HepG2 (cell line): ENCODE data around the gene MSMP. TPM values are rescaled to one million over a fixed set of nuclear protein-coding genes. Genes with fewer than 3 reads are reported as not detected.

Experiments
- ATAC-seq: fragments of 200-7000 bp; cut with Tn5 transposase; 3 replicates; pipeline ENCODE4 v1.9.1; 2020; ENCODE audit warnings: mild to moderate bottlenecking, moderate library complexity
- BruUV-seq: library from RNA; stranded (reverse); fragments of 400-500 nt; replicated peaks from 2 replicates; lab custom pipeline; 2021; lab: Mats Ljungman, UMichigan
- CTCF ChIA-PET: fragments of 300-600 bp; formaldehyde crosslinking; extraction: SDS; loops from one replicate; lab custom pipeline; 2021; ENCODE audit warnings: low total read pairs, inconsistent platforms, low intra/inter-chr PET ratio; lab: Yijun Ruan, JAX
- POLR2A ChIA-PET: fragments of 350-600 bp; sonication (Branson Sonifier 250); formaldehyde crosslinking; loops from one replicate; lab custom pipeline; 2020; ENCODE audit warnings: antibody characterized with exemption, inconsistent platforms; lab: Yijun Ruan, JAX
- DNase-seq: peaks from one replicate; pipeline ENCODE4 v3.0.0-alpha.2; 2015; ENCODE audit warnings: low spot score
- FAIRE-seq: peaks from 3 replicates; lab custom pipeline; 2011; peaks lifted over from hg19 to GRCh38; lab: Jason Lieb, UNC
- H2AFZ ChIP-seq: one replicate; pipeline ENCODE4 v1.6.1; 2011; ENCODE audit warnings: low read length, inconsistent platforms
- H3K27ac ChIP-seq: fragments of 300-600 bp; 3 replicates; pipeline ENCODE4 v1.8.0; 2011; ENCODE audit warnings: mixed run types, mild to moderate bottlenecking, mixed read lengths, low read length, inconsistent platforms; ENCODE audit not compliant: insufficient read depth; ENCODE audit errors: extremely low read length
- H3K27me3 ChIP-seq, 2 experiments: fragments of 200-600 bp in 1 of 2; 2 replicates in 1 of 2; 3 replicates in 1 of 2; pipeline versions ENCODE4 v1.6.0 to v1.8.0; 2011; ENCODE audit warnings: low read length in 2 of 2, mild to moderate bottlenecking in 2 of 2, moderate library complexity in 2 of 2, inconsistent platforms in 1 of 2; ENCODE audit not compliant: insufficient read depth in 2 of 2, control insufficient read depth in 1 of 2
- H3K36me3 ChIP-seq, 2 experiments: fragments of 200-600 bp in 1 of 2; replicated peaks in 1 of 2; 2 replicates in 1 of 2; 3 replicates in 1 of 2; pipeline versions ENCODE4 v1.5.1 to v1.8.0; 2011; ENCODE audit warnings: low read length in 2 of 2, inconsistent platforms in 1 of 2; ENCODE audit not compliant: insufficient read depth in 2 of 2, control insufficient read depth in 1 of 2
- H3K4me1 ChIP-seq: 2 replicates; pipeline ENCODE4 v1.5.1; 2012; ENCODE audit warnings: low read length, inconsistent platforms; ENCODE audit not compliant: insufficient read depth
- H3K4me2 ChIP-seq: 2 replicates; pipeline ENCODE4 v1.6.0; 2011; ENCODE audit warnings: low read depth, low read length, inconsistent platforms
- H3K4me3 ChIP-seq, 3 experiments: fragments of 200-600 bp in 1 of 3; sonication (generic), shearing (Covaris generic) in 1 of 3; replicated peaks in 1 of 3; 2 replicates each; pipeline ENCODE4 v1.5.1; 2011 to 2016; ENCODE audit warnings: low read length in 3 of 3, inconsistent platforms in 2 of 3, low read depth in 2 of 3, mild to moderate bottlenecking in 2 of 3, control low read depth in 1 of 3, mixed read lengths in 1 of 3; ENCODE audit not compliant: insufficient read depth in 1 of 3
- H3K79me2 ChIP-seq: one replicate; pipeline ENCODE4 v1.6.1; 2011; ENCODE audit warnings: low read length, inconsistent platforms; ENCODE audit not compliant: insufficient read depth
- H3K9ac ChIP-seq: 2 replicates; pipeline ENCODE4 v1.6.0; 2011; ENCODE audit warnings: mild to moderate bottlenecking, low read depth, low read length, inconsistent platforms; ENCODE audit not compliant: insufficient read depth
- H3K9me3 ChIP-seq: 2 replicates; pipeline ENCODE4 v1.5.1; 2012; ENCODE audit warnings: mild to moderate bottlenecking, low read length
- H4K20me1 ChIP-seq: 2 replicates; pipeline ENCODE4 v1.6.0; 2011; ENCODE audit warnings: inconsistent platforms, mild to moderate bottlenecking, low read length, moderate library complexity; ENCODE audit not compliant: insufficient read depth
- CBX5 ChIP-seq: sonication (generic); formaldehyde crosslinking; IDR thresholded peaks from 2 replicates; pipeline ENCODE4 v1.4.0; 2020; ENCODE audit warnings: missing genetic modification reagents, borderline replicate concordance
- ERF ChIP-seq: IDR thresholded peaks from 2 replicates; pipeline ENCODE4 v1.6.1; 2018; ENCODE audit warnings: missing biosample characterization, missing genetic modification reagents
- FOXK2 ChIP-seq: fragments of 450-650 bp; IDR thresholded peaks from 2 replicates; pipeline ENCODE4 v1.6.1; 2016
- LCORL ChIP-seq, 2 experiments: fragments of 450-650 bp in 1 of 2; sonication (generic) in 1 of 2; formaldehyde crosslinking in 1 of 2; IDR thresholded peaks; 2 replicates each; pipeline versions ENCODE4 v1.5.0 to v1.6.1; 2017 to 2020; ENCODE audit warnings: antibody characterized with exemption in 1 of 2, missing genetic modification reagents in 1 of 2
- MBNL3 ChIP-seq: fragments of 250-450 bp; sonication (Bioruptor Pico); conservative IDR thresholded peaks from 2 replicates; pipeline ENCODE4 v1.8.0; 2022; ENCODE audit warnings: mild to moderate bottlenecking, inconsistent platforms
- MIER2 ChIP-seq: IDR thresholded peaks from 2 replicates; pipeline ENCODE4 v1.6.1; 2016; ENCODE audit warnings: missing biosample characterization, missing genetic modification reagents
- MIXL1 ChIP-seq: IDR thresholded peaks from 2 replicates; pipeline ENCODE4 v1.6.1; 2016
- MTA3 ChIP-seq: sonication (generic); formaldehyde crosslinking; IDR thresholded peaks from 2 replicates; pipeline ENCODE4 v1.4.0; 2020; ENCODE audit warnings: missing genetic modification reagents
- NR1H2 ChIP-seq: sonication (generic); formaldehyde crosslinking; IDR thresholded peaks from 2 replicates; pipeline ENCODE4 v1.8.1; 2022; ENCODE audit warnings: low read depth, missing genetic modification reagents, borderline replicate concordance
- NR2C2 ChIP-seq: sonication (generic); formaldehyde crosslinking; IDR thresholded peaks from 2 replicates; pipeline ENCODE4 v1.4.0; 2020; ENCODE audit warnings: missing genetic modification reagents, mild to moderate bottlenecking, moderate library complexity, borderline replicate concordance
- ZFP36L2 ChIP-seq: sonication (generic); formaldehyde crosslinking; IDR thresholded peaks from 2 replicates; pipeline ENCODE4 v1.4.0; 2020; ENCODE audit warnings: missing genetic modification reagents
- ZNF605 ChIP-seq: sonication (generic); formaldehyde crosslinking; IDR thresholded peaks from 2 replicates; pipeline ENCODE4 v1.8.0; 2022; ENCODE audit warnings: mild to moderate bottlenecking, missing genetic modification reagents
- ZNF782 ChIP-seq: sonication (generic); formaldehyde crosslinking; IDR thresholded peaks from 2 replicates; pipeline ENCODE4 v1.4.0; 2020; ENCODE audit warnings: missing genetic modification reagents, mild to moderate bottlenecking, borderline replicate concordance
- WGBS: methylation state at CpG from one replicate; pipeline ENCODE4 v1.1.6; 2017; ENCODE audit warnings: low lambda C conversion rate; 5-methylcytosine and 5-hydroxymethylcytosine counted together
- in situ Hi-C: cut with HindIII; loops from 2 replicates; pipeline ENCODE4 v1.10.0; 2017; ENCODE audit warnings: low pct_unique_long_range_greater_than_20kb; ENCODE audit not compliant: extremely low pct_ligation_motif_present
- intact Hi-C: fragments of 100-400 bp; cut with micrococcal nuclease; formaldehyde crosslinking; loops from one replicate; pipeline ENCODE4 v1.10.0; 2022; ENCODE audit not compliant: unreplicated experiment
- polyA plus RNA-seq, 8 experiments: library from polyadenylated mRNA; depleted of rRNA in 3 of 8; stranded (reverse) in 7 of 8; unstranded in 1 of 8; fragments of >200 nt; fragmentation: Illumina TruSeq in 4 of 8; extraction: Trizol in 4 of 8; gene quantifications; 2 replicates each; pipeline versions ENCODE4 v1.2.1 to v1.2.3, GENCODE V29; 2011 to 2016; ENCODE audit warnings: low read depth in 4 of 8, missing spikeins in 1 of 8, mixed read lengths in 1 of 8; ENCODE audit not compliant: insufficient read depth in 1 of 8
- total RNA-seq, 5 experiments: library from RNA; depleted of rRNA; stranded (reverse); fragments of >200 nt; fragmentation: Illumina TruSeq; extraction: Trizol; gene quantifications; 2 replicates each; pipeline ENCODE4 v1.2.3, GENCODE V29; 2016; ENCODE audit warnings: low read depth in 1 of 5
- TF ChIP-seq, protein P1 (sequence below): sonication (generic); formaldehyde crosslinking; IDR thresholded peaks from 2 replicates; pipeline ENCODE4 v1.8.1; 2023; ENCODE audit warnings: mild to moderate bottlenecking, missing genetic modification reagents, borderline replicate concordance
- TF ChIP-seq, protein P2 (sequence below): sonication (generic); formaldehyde crosslinking; IDR thresholded peaks from 2 replicates; pipeline ENCODE4 v1.4.0; 2020; ENCODE audit warnings: mild to moderate bottlenecking, missing genetic modification reagents, borderline replicate concordance

Gene MSMP
- total and polyA plus RNA-seq, 2 of the 13 experiments (the other 11 are each of a cell fraction or from before 2014, with no cell fraction given) = 0.24 to 0.46 TPM

DNA sequence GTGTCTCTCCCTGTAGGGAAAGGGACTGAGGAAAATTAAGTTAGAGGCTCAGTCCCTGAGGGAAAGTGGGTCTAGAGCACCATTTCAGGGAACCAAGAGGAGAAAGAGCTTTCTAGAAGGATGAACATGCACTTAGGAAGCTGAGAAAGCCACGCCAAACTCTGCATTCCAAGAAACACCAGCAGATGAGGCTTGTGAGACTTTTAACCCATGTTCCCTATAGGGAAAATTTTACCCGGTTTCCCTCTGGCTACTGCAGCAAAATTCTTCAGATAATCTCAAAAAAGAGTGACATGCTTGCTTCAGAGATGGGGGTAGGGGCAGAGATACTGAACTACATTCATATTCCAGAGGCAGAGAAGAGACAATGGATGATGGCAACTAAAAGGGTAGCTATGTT lies 30.6 kb downstream of the MSMP start:
- intact Hi-C loops (no loop called here), in situ Hi-C loops (no loop called here)
- POLR2A ChIA-PET = no interaction called here
- H3K27me3 ChIP-seq = no peaks in the 10 kb centered on the region
- WGBS = 89% methylated on average over 2 of the region's 2 CpGs
- FAIRE-seq = no peak
- peaks cover 23% of the 10 kb centered on the region for H3K4me1 ChIP-seq
- H4K20me1 ChIP-seq = peaks cover 5% of the 10 kb centered on the region; the same call in 1 of the 2 replicates
- H3K27ac ChIP-seq = no peak overlapping the region
- no peak for DNase-seq
- no peak for TF ChIP-seq ZFP36L2 (CRISPR knock-in tag)
- TF ChIP-seq MIER2 (CRISPR knock-in tag) = no peak
- TF ChIP-seq MBNL3 = no peak
- no peak for TF ChIP-seq LCORL (IDR thresholded peaks at IDR 0.05)
- TF ChIP-seq LCORL (CRISPR knock-in tag; IDR thresholded peaks at IDR 0.05) = no peak
- TF ChIP-seq, protein P1, sequence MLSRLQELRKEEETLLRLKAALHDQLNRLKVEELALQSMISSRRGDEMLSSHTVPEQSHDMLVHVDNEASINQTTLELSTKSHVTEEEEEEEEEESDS (CRISPR knock-in tag) = no peak
- no peak for TF ChIP-seq ZNF782 (CRISPR knock-in tag)
- TF ChIP-seq, protein P2, sequence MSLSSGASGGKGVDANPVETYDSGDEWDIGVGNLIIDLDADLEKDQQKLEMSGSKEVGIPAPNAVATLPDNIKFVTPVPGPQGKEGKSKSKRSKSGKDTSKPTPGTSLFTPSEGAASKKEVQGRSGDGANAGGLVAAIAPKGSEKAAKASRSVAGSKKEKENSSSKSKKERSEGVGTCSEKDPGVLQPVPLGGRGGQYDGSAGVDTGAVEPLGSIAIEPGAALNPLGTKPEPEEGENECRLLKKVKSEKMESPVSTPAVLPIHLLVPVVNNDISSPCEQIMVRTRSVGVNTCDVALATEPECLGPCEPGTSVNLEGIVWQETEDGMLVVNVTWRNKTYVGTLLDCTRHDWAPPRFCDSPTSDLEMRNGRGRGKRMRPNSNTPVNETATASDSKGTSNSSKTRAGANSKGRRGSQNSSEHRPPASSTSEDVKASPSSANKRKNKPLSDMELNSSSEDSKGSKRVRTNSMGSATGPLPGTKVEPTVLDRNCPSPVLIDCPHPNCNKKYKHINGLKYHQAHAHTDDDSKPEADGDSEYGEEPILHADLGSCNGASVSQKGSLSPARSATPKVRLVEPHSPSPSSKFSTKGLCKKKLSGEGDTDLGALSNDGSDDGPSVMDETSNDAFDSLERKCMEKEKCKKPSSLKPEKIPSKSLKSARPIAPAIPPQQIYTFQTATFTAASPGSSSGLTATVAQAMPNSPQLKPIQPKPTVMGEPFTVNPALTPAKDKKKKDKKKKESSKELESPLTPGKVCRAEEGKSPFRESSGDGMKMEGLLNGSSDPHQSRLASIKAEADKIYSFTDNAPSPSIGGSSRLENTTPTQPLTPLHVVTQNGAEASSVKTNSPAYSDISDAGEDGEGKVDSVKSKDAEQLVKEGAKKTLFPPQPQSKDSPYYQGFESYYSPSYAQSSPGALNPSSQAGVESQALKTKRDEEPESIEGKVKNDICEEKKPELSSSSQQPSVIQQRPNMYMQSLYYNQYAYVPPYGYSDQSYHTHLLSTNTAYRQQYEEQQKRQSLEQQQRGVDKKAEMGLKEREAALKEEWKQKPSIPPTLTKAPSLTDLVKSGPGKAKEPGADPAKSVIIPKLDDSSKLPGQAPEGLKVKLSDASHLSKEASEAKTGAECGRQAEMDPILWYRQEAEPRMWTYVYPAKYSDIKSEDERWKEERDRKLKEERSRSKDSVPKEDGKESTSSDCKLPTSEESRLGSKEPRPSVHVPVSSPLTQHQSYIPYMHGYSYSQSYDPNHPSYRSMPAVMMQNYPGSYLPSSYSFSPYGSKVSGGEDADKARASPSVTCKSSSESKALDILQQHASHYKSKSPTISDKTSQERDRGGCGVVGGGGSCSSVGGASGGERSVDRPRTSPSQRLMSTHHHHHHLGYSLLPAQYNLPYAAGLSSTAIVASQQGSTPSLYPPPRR (CRISPR knock-in tag) = no peak
- TF ChIP-seq FOXK2 = no peak
- TF ChIP-seq NR2C2 (CRISPR knock-in tag) = no peak
- no peak for TF ChIP-seq MTA3 (CRISPR knock-in tag)
- TF ChIP-seq MIXL1 = no peak
- TF ChIP-seq ERF (CRISPR knock-in tag) = no peak
- TF ChIP-seq CBX5 = no peak
- TF ChIP-seq NR1H2 (CRISPR knock-in tag) = no peak
- TF ChIP-seq ZNF605 (CRISPR knock-in tag) = no peak
- TF ChIP-seq, all 625 proteins: peak for 0
- H3K4me3 ChIP-seq = no peak overlapping the region
- ATAC-seq = no peak
- H2AFZ ChIP-seq = no peak overlapping the region
- no peaks in the 10 kb centered on the region for H3K9me3 ChIP-seq
- CTCF ChIA-PET = no interaction called here
- no peak overlapping the region for H3K4me2 ChIP-seq
- H3K9ac ChIP-seq = no peak overlapping the region
- peaks cover 41 to 77% of the 10 kb centered on the region in 2 experiments for H3K36me3 ChIP-seq
- BruUV-seq = no TSS peak
- peaks cover 20% of the 10 kb centered on the region for H3K79me2 ChIP-seq
